PC-9 (cell line): ENCODE results near the gene E2F3. TPM values are rescaled to one million over a fixed set of nuclear protein-coding genes. Genes with fewer than 3 reads are reported as not detected.

ENCODE experiments used
- BruUV-seq: library from RNA; stranded (reverse); fragments of 400-500 nt; replicated peaks from 2 replicates; lab custom pipeline; 2021; lab: Mats Ljungman, UMichigan
- CTCF ChIA-PET: fragments of 300-600 bp; sonication (Branson Sonifier 250); formaldehyde crosslinking; loops from one replicate; lab custom pipeline; 2022; ENCODE audit warnings: antibody characterized with exemption; lab: Charles Lee
- POLR2A ChIA-PET: fragments of 300-600 bp; sonication (Branson Sonifier 250); formaldehyde crosslinking; loops from one replicate; lab custom pipeline; 2022; ENCODE audit warnings: antibody characterized with exemption; ENCODE audit not compliant: unreplicated experiment; lab: Charles Lee
- DNase-seq, 2 experiments: peaks; one replicate each; pipeline versions ENCODE4 v3.0.0 to v3.0.0-alpha.2; 2015 to 2022; ENCODE audit warnings: mixed read lengths in 1 of 2
- H2AFZ ChIP-seq: fragments of 200-600 bp; sonication (generic); 2 replicates; pipeline ENCODE4 v1.8.1; 2017; ENCODE audit warnings: antibody characterized with exemption
- H3F3A ChIP-seq: fragments of 200-600 bp; sonication (generic); 2 replicates; pipeline ENCODE4 v1.8.1; 2017; ENCODE audit warnings: antibody characterized with exemption, mild to moderate bottlenecking, low read depth; ENCODE audit not compliant: insufficient read depth
- H3K27ac ChIP-seq: fragments of 200-600 bp; sonication (generic); 2 replicates; pipeline ENCODE4 v1.6.1; 2016; ENCODE audit warnings: mixed run types
- H3K27me3 ChIP-seq: fragments of 200-600 bp; sonication (generic); 2 replicates; pipeline ENCODE4 v1.6.1; 2016; ENCODE audit warnings: low read depth, mixed run types; ENCODE audit not compliant: insufficient read depth
- H3K36me3 ChIP-seq: fragments of 200-600 bp; sonication (generic); 2 replicates; pipeline ENCODE4 v1.6.1; 2016; ENCODE audit warnings: low read depth, mixed run types
- H3K4me1 ChIP-seq: fragments of 200-600 bp; sonication (generic); replicated peaks from 2 replicates; pipeline ENCODE4 v1.6.1; 2016; ENCODE audit warnings: mixed run types; ENCODE audit not compliant: insufficient read depth
- H3K4me2 ChIP-seq: fragments of 200-600 bp; sonication (generic); 2 replicates; pipeline ENCODE4 v1.6.1; 2017; ENCODE audit warnings: mixed run types
- H3K4me3 ChIP-seq: fragments of 200-600 bp; sonication (generic); 2 replicates; pipeline ENCODE4 v1.6.1; 2016; ENCODE audit warnings: mixed run types
- H3K79me2 ChIP-seq: fragments of 200-600 bp; sonication (generic); 2 replicates; pipeline ENCODE4 v1.6.1; 2017; ENCODE audit warnings: low read depth, mixed run types
- H3K9me2 ChIP-seq: fragments of 200-600 bp; sonication (generic); 2 replicates; pipeline ENCODE4 v1.8.1; 2017; ENCODE audit warnings: mild to moderate bottlenecking; ENCODE audit not compliant: insufficient read depth
- H3K9me3 ChIP-seq: fragments of 200-600 bp; sonication (generic); 2 replicates; pipeline ENCODE4 v1.8.1; 2016; ENCODE audit warnings: low read depth; ENCODE audit not compliant: insufficient read depth
- H4K20me1 ChIP-seq: fragments of 200-600 bp; sonication (generic); 2 replicates; pipeline ENCODE4 v1.8.1; 2017; ENCODE audit not compliant: insufficient read depth
- EZH2 ChIP-seq: fragments of 200-600 bp; sonication (generic); IDR thresholded peaks from 2 replicates; pipeline ENCODE4 v1.8.0; 2017; ENCODE audit warnings: antibody characterized with exemption, low read depth
- intact Hi-C: fragments of 100-400 bp; cut with micrococcal nuclease; formaldehyde crosslinking; loops from one replicate; pipeline ENCODE4 v1.10.0; 2022; ENCODE audit not compliant: unreplicated experiment
- total RNA-seq: library from RNA; stranded (reverse); gene quantifications from 2 replicates; pipeline ENCODE4 v1.2.3, GENCODE V29; 2021
- TF ChIP-seq, protein P1 (sequence below): fragments of 200-600 bp; sonication (generic); conservative IDR thresholded peaks from 2 replicates; pipeline ENCODE4 v1.6.1; 2017; ENCODE audit warnings: mixed run types, antibody characterized with exemption, mild to moderate bottlenecking, moderate library complexity

E2F3 gene
- total RNA-seq, 1 experiment from 2014 or later, result 20.0 TPM

GRCh38 chr6:20409427-20409971 is 7.8 kb downstream of the E2F3 start:
- DNase-seq, result no peak
- no peak overlapping the region for H3K4me2 ChIP-seq
- no peaks in the 10 kb centered on the region for H3K9me3 ChIP-seq
- peaks cover 73% of the 10 kb centered on the region for H4K20me1 ChIP-seq
- H3K36me3 ChIP-seq, result peaks cover 24% of the 10 kb centered on the region; the same call in 1 of the 2 replicates
- peaks cover 4% of the 10 kb centered on the region; the same call in 1 of the 2 replicates for H3K4me1 ChIP-seq
- peaks cover 100% of the 10 kb centered on the region for H3K79me2 ChIP-seq
- H3K27me3 ChIP-seq, result no peaks in the 10 kb centered on the region
- H3K9me2 ChIP-seq, result no peaks in the 10 kb centered on the region
- intact Hi-C loops, result no loop called here
- H3F3A ChIP-seq, result peaks cover under 1% of the 10 kb centered on the region; the same call in 1 of the 2 replicates
- TF ChIP-seq, protein P1, sequence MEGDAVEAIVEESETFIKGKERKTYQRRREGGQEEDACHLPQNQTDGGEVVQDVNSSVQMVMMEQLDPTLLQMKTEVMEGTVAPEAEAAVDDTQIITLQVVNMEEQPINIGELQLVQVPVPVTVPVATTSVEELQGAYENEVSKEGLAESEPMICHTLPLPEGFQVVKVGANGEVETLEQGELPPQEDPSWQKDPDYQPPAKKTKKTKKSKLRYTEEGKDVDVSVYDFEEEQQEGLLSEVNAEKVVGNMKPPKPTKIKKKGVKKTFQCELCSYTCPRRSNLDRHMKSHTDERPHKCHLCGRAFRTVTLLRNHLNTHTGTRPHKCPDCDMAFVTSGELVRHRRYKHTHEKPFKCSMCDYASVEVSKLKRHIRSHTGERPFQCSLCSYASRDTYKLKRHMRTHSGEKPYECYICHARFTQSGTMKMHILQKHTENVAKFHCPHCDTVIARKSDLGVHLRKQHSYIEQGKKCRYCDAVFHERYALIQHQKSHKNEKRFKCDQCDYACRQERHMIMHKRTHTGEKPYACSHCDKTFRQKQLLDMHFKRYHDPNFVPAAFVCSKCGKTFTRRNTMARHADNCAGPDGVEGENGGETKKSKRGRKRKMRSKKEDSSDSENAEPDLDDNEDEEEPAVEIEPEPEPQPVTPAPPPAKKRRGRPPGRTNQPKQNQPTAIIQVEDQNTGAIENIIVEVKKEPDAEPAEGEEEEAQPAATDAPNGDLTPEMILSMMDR, result no peak
- TF ChIP-seq EZH2, result no peak
- CTCF ChIA-PET, result no interaction called here
- no TSS peak for BruUV-seq
- H3K27ac ChIP-seq, result no peak overlapping the region
- POLR2A ChIA-PET, result interaction anchor here (0.6 kb wide), 1 partner anchor 269 kb away, joined by 4 read pairs; no protein-coding TSS in a partner anchor
- no peak overlapping the region for H2AFZ ChIP-seq
- H3K4me3 ChIP-seq, result no peak overlapping the region

DNA sequence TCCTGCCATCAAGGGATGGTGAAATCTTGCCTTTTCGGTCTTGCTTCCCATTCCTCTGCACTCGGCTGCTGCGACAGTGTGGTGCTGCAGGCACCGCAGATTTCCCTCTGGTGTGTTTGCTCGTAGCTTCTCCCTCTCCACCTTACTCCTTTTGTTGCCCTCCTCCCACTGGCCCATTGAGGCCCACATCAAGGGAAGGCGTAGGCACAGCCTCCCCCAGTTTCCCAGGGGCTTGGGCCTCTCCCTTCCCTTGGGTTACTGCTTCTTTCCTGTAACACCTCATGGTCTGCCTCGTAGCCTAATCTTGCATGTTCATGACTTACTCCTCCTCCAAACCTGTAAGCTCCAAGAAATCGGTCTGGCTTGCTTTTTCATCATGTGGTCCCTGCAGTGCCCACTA is 9.9 kb downstream of the E2F3 start:
- no peak for TF ChIP-seq EZH2
- TF ChIP-seq, protein P1, result no peak
- CTCF ChIA-PET, result no interaction called here
- H3K36me3 ChIP-seq, result peaks cover 15% of the 10 kb centered on the region; the same call in 1 of the 2 replicates

DNA sequence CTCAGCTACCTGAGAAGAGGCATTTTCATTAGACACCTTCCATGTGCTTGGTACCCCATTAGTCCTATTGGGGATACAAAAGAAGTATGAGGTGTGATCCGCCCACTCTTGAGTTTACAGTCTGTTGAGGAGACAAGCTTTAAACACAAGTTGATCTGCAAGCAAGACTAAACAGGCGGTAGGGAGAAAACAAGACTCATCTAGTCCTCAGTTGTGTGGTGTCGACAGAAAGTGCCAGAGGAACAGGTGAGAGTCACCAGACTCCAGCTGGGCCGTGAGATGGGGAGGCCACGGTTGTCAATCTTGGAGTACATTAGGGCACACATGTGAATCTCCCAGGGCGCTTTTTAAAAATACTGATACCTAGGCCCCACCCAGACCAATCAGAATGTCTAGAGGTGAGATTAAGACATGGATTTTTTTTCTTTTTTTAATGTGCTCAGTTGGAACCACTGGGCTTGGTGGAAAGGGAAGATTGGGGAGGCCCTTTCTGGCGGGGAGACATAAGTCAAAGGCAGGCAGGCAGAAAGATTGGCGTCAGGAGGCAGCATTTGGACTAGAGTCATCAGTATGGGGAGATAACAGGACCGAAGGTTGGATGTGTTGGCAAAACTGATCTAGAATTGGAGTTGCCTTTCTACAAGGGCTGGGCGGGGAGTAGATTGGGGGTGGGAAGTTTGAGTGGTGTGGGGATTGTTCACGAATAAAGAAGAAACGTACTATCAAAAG is 10.4 kb downstream of the E2F3 start:
- H3F3A ChIP-seq, result no peaks in the 10 kb centered on the region
- intact Hi-C loops, result no loop called here
- no peaks in the 10 kb centered on the region for H3K27me3 ChIP-seq
- H3K9me2 ChIP-seq, result no peaks in the 10 kb centered on the region
- POLR2A ChIA-PET, result no interaction called here
- H3K79me2 ChIP-seq, result peaks cover 100% of the 10 kb centered on the region
- CTCF ChIA-PET, result no interaction called here
- H3K9me3 ChIP-seq, result no peaks in the 10 kb centered on the region
- no peaks in the 10 kb centered on the region for H3K4me1 ChIP-seq
- H3K36me3 ChIP-seq, result 0 out of 2 replicates have a peak, but pooled peaks cover 12% of the 10 kb centered on the region
- DNase-seq, result no peak
- no peak overlapping the region for H3K4me2 ChIP-seq
- no peak overlapping the region for H3K27ac ChIP-seq
- H4K20me1 ChIP-seq, result peaks cover 84% of the 10 kb centered on the region
- TF ChIP-seq, protein P1, result no peak
- TF ChIP-seq EZH2, result no peak
- BruUV-seq, result no TSS peak
- H2AFZ ChIP-seq, result no peak overlapping the region
- H3K4me3 ChIP-seq, result no peak overlapping the region

More for the DNA sequence above, 9.9 kb downstream of the E2F3 start:
- H2AFZ ChIP-seq, result no peak overlapping the region
- peaks cover 78% of the 10 kb centered on the region for H4K20me1 ChIP-seq
- DNase-seq, result no peak
- POLR2A ChIA-PET, result no interaction called here
- H3K79me2 ChIP-seq, result peaks cover 100% of the 10 kb centered on the region
- intact Hi-C loops, result no loop called here
- H3K27ac ChIP-seq, result no peak overlapping the region
- no peaks in the 10 kb centered on the region for H3K9me3 ChIP-seq
- no peaks in the 10 kb centered on the region for H3F3A ChIP-seq
- no peaks in the 10 kb centered on the region for H3K27me3 ChIP-seq
- H3K4me1 ChIP-seq, result no peaks in the 10 kb centered on the region
- BruUV-seq, result no TSS peak
- no peak overlapping the region for H3K4me3 ChIP-seq
- no peaks in the 10 kb centered on the region for H3K9me2 ChIP-seq
- H3K4me2 ChIP-seq, result no peak overlapping the region
